Measurements from ENCODE around the gene SEZ6. TPM values are rescaled to one million over a fixed set of nuclear protein-coding genes. Genes with fewer than 3 reads are reported as not detected.

Gene SEZ6
- total and polyA plus RNA-seq, 2 donors (not counting 1 experiment from before 2014, with no cell fraction given): not detected

DNA sequence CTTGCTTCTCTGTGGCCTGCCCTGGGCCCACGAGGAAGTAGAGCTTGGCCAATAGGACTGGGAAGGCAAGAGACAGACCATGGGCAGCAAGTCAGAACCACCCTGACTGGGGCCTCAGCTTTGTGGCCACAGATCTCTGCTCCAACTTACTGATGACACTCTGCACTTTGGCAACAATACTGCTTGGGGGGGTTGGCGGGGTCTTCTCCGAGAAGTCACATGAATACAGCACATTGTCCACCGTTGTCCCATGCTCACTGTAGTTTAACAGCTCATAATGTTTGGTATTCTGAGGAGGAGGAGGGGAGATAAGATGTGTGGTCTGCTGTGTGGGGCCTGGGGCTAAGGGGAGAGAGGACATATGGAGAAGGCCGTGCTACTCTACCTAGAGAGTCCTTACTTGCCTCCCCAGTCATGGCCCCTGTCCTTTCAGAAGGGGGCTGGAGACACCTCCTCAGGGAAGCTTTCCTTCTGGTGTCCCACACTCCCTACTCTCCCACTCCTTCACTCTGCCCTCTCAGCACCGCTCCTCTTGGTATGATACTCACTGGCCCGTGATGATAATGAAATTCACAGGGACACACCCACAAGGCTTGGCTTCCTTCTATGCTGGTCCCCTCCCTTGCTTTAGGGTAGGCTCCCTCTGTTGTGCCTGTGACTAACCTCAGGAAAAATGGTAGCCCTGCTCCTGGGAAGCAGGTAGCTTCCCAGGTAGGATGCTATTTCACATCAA is 99.0 kb downstream of the SEZ6 start:
- no peak for DNase-seq (ENCODE audit: low read depth in 2 of 2)
- Histone ChIP-seq H3K9me3 (ENCODE audit: control insufficient read depth, insufficient read depth, low read depth, low read length) (no peaks in the 10 kb centered on the region), H3K4me3 (replicated peaks in 1 of 4; ENCODE audit: control extremely low read depth in 1 of 4, insufficient read depth in 1 of 4, low read depth in 3 of 4, low read length in 4 of 4) (no peak overlapping the region), H3K36me3 (ENCODE audit: control insufficient read depth, insufficient read depth, low read length) (peaks cover 21% of the 10 kb centered on the region), H3K27ac (ENCODE audit: insufficient read depth, low read length) (no peak overlapping the region), H2AFZ (ENCODE audit: low read length) (no peak overlapping the region), H4K20me1 (ENCODE audit: control insufficient read depth, extremely low read depth, insufficient read depth, low read length) (no peaks in the 10 kb centered on the region), H3K9ac (ENCODE audit: insufficient read depth, low read length) (no peak overlapping the region), H3K79me2 (ENCODE audit: control insufficient read depth, insufficient read depth, low read length) (no peaks in the 10 kb centered on the region), H3K4me1 (ENCODE audit: control insufficient read depth, extremely low read depth, insufficient read depth, low read length) (peaks cover 19% of the 10 kb centered on the region), H3K4me2 (ENCODE audit: extremely low read depth, insufficient read depth, low read length) (no peak overlapping the region), H3K27me3 (ENCODE audit: control insufficient read depth, insufficient read depth, low read length) (no peaks in the 10 kb centered on the region)
- TF ChIP-seq, protein P1, sequence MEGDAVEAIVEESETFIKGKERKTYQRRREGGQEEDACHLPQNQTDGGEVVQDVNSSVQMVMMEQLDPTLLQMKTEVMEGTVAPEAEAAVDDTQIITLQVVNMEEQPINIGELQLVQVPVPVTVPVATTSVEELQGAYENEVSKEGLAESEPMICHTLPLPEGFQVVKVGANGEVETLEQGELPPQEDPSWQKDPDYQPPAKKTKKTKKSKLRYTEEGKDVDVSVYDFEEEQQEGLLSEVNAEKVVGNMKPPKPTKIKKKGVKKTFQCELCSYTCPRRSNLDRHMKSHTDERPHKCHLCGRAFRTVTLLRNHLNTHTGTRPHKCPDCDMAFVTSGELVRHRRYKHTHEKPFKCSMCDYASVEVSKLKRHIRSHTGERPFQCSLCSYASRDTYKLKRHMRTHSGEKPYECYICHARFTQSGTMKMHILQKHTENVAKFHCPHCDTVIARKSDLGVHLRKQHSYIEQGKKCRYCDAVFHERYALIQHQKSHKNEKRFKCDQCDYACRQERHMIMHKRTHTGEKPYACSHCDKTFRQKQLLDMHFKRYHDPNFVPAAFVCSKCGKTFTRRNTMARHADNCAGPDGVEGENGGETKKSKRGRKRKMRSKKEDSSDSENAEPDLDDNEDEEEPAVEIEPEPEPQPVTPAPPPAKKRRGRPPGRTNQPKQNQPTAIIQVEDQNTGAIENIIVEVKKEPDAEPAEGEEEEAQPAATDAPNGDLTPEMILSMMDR (conservative IDR thresholded peaks at IDR 0.05 in 1 of 2, IDR thresholded peaks at IDR 0.05 in 1 of 2; ENCODE audit: low read depth in 1 of 2, low read length in 2 of 2): no peak
- no peak for TF ChIP-seq EZH2 (IDR thresholded peaks at IDR 0.05; ENCODE audit: low read length, missing control alignments)

- Histone ChIP-seq H3K79me2 (ENCODE audit: control insufficient read depth, insufficient read depth, low read length) (no peaks in the 10 kb centered on the region), H3K4me3 (replicated peaks in 1 of 4; ENCODE audit: control extremely low read depth in 1 of 4, insufficient read depth in 1 of 4, low read depth in 3 of 4, low read length in 4 of 4) (no peak overlapping the region), H3K4me1 (ENCODE audit: control insufficient read depth, extremely low read depth, insufficient read depth, low read length) (peaks cover 19% of the 10 kb centered on the region), H3K36me3 (ENCODE audit: control insufficient read depth, insufficient read depth, low read length) (peaks cover 19% of the 10 kb centered on the region), H3K9ac (ENCODE audit: insufficient read depth, low read length) (no peak overlapping the region), H3K4me2 (ENCODE audit: extremely low read depth, insufficient read depth, low read length) (no peak overlapping the region), H4K20me1 (ENCODE audit: control insufficient read depth, extremely low read depth, insufficient read depth, low read length) (no peaks in the 10 kb centered on the region), H3K27me3 (ENCODE audit: control insufficient read depth, insufficient read depth, low read length) (no peaks in the 10 kb centered on the region), H3K27ac (ENCODE audit: insufficient read depth, low read length) (no peak overlapping the region), H3K9me3 (ENCODE audit: control insufficient read depth, insufficient read depth, low read depth, low read length) (no peaks in the 10 kb centered on the region), H2AFZ (ENCODE audit: low read length) (no peak overlapping the region)
- no peak for DNase-seq (ENCODE audit: low read depth in 2 of 2)
- TF ChIP-seq, protein P1 (conservative IDR thresholded peaks at IDR 0.05 in 1 of 2, IDR thresholded peaks at IDR 0.05 in 1 of 2; ENCODE audit: low read depth in 1 of 2, low read length in 2 of 2): no peak
- no peak for TF ChIP-seq EZH2 (IDR thresholded peaks at IDR 0.05; ENCODE audit: low read length, missing control alignments)
Observed at GRCh38 chr17:28906276-28906675, 99.6 kb downstream of the SEZ6 start.

Other genes starting within 250 kb of the SEZ6 start
- 1.8 and 2.8 TPM in 2 replicates for gene FAM222B, start 163.2 kb downstream of the SEZ6 start, total RNA-seq
- gene FAM222B, start 163.2 kb downstream of the SEZ6 start, polyA plus RNA-seq: 9.0 and 10.5 TPM in 2 replicates
- 20.8 and 25.4 TPM in 2 replicates for gene ERAL1, start 151.0 kb downstream of the SEZ6 start, total RNA-seq
- 39.0 and 55.7 TPM in 2 replicates for gene ERAL1, start 151.0 kb downstream of the SEZ6 start, polyA plus RNA-seq
- gene FLOT2, start 108.3 kb downstream of the SEZ6 start, total RNA-seq: 39.8 and 48.9 TPM in 2 replicates
- 81.1 and 95.4 TPM in 2 replicates for gene FLOT2, start 108.3 kb downstream of the SEZ6 start, polyA plus RNA-seq
- 6.9 and 7.8 TPM in 2 replicates for gene DHRS13, start 103.0 kb downstream of the SEZ6 start, total RNA-seq
- 2.6 and 4.6 TPM in 2 replicates for gene DHRS13, start 103.0 kb downstream of the SEZ6 start, polyA plus RNA-seq
- 9.0 and 14.2 TPM in 2 replicates for gene PHF12, start 54.5 kb downstream of the SEZ6 start, total RNA-seq
- 10.1 and 11.9 TPM in 2 replicates for gene PHF12, start 54.5 kb downstream of the SEZ6 start, polyA plus RNA-seq
- 0.83 and 1.5 TPM in 2 replicates for gene PIPOX, start 37.1 kb upstream of the SEZ6 start, total RNA-seq
- gene PIPOX, start 37.1 kb upstream of the SEZ6 start, polyA plus RNA-seq: 0.20 and 0.26 TPM in 2 replicates
- gene MYO18A, start 174.4 kb upstream of the SEZ6 start, total RNA-seq: 50.3 and 133 TPM in 2 replicates
- 11.7 and 17.5 TPM in 2 replicates for gene MYO18A, start 174.4 kb upstream of the SEZ6 start, polyA plus RNA-seq
- 0.17 TPM in 1 of 2 replicates, not detected in the other for gene CRYBA1, start 240.8 kb upstream of the SEZ6 start, total RNA-seq
- not detected in 2 replicates for gene CRYBA1, start 240.8 kb upstream of the SEZ6 start, polyA plus RNA-seq